ENCODE measurements around the gene OR8G1. TPM values are rescaled to one million over a fixed set of nuclear protein-coding genes. Genes with fewer than 3 reads are reported as not detected.
"Not testable (repeated sequence)": the region's sequence is repeated elsewhere in the genome, so short reads cannot be mapped to it uniquely, and the experiment has no call there.

Gene OR8G1
- total RNA-seq, 1 experiment from 2014 or later = not detected

- Histone ChIP-seq H3K36me3 (ENCODE audit: low read depth, low read length) (no peaks in the 10 kb centered on the region), H3K9me3 (ENCODE audit: low read length) (no peaks in the 10 kb centered on the region), H3K27me3 (ENCODE audit: low read length) (peaks cover 7% of the 10 kb centered on the region), H3F3A (ENCODE audit: low read length, unreplicated experiment) (no peaks in the 10 kb centered on the region), H3K9me2 (replicated peaks; ENCODE audit: low read length) (no peaks in the 10 kb centered on the region), H3K79me2 (ENCODE audit: low read length) (no peaks in the 10 kb centered on the region), H3K4me2 (ENCODE audit: low read length) (no peak overlapping the region), H3K4me1 (ENCODE audit: insufficient read depth, low read length) (no peaks in the 10 kb centered on the region), H3K9ac (ENCODE audit: low read length) (no peak overlapping the region), H3K4me3 (ENCODE audit: low read length) (no peak overlapping the region), H3K27ac (ENCODE audit: low read length) (no peak overlapping the region), H2AFZ (ENCODE audit: low read length) (no peak overlapping the region), H4K20me1 (ENCODE audit: low read length) (no peaks in the 10 kb centered on the region)
- BruUV-seq (replicated peaks) = no TSS peak
- DNase-seq (no peak), ATAC-seq (no peak)
- ChIA-PET CTCF (no interaction called here), POLR2A (ENCODE audit: unreplicated experiment) (no interaction called here)
- intact Hi-C loops (cut with micrococcal nuclease) = no loop called here
- no peak for TF ChIP-seq EZH2 (IDR thresholded peaks at IDR 0.05; ENCODE audit: low read length, unreplicated experiment)
Measured at GRCh38 chr11:124233376-124233775, 7.5 kb upstream of the OR8G1 start.

- no peak overlapping the region for H3K4me3 ChIP-seq (ENCODE audit: low read length)
- intact Hi-C loops (cut with micrococcal nuclease) = no loop called here
- POLR2A ChIA-PET (ENCODE audit: unreplicated experiment) = no interaction called here
Measured at GRCh38 chr11:124238512-124238911, 2.4 kb upstream of the OR8G1 start.

GRCh38 chr11:124249869-124250268, 9.0 kb downstream of the OR8G1 start:
- POLR2A ChIA-PET (ENCODE audit: unreplicated experiment); H3K36me3 ChIP-seq (ENCODE audit: low read depth, low read length); H3K9me2 ChIP-seq (replicated peaks; ENCODE audit: low read length); H3K79me2 ChIP-seq (ENCODE audit: low read length); H4K20me1 ChIP-seq (ENCODE audit: low read length); H3K4me3 ChIP-seq (ENCODE audit: low read length); H3F3A ChIP-seq (ENCODE audit: low read length, unreplicated experiment); H3K4me1 ChIP-seq (ENCODE audit: insufficient read depth, low read length); H3K9ac ChIP-seq (ENCODE audit: low read length); intact Hi-C loops (cut with micrococcal nuclease); ATAC-seq; H3K27me3 ChIP-seq (ENCODE audit: low read length); CTCF ChIA-PET; H3K9me3 ChIP-seq (ENCODE audit: low read length); H3K27ac ChIP-seq (ENCODE audit: low read length); DNase-seq; H3K4me2 ChIP-seq (ENCODE audit: low read length); H2AFZ ChIP-seq (ENCODE audit: low read length); BruUV-seq (replicated peaks): not testable (repeated sequence)

More at GRCh38 chr11:124238512-124238911, 2.4 kb upstream of the OR8G1 start:
- H3K4me1 ChIP-seq (ENCODE audit: insufficient read depth, low read length) = no peaks in the 10 kb centered on the region
- H3K9me2 ChIP-seq (replicated peaks; ENCODE audit: low read length) = no peaks in the 10 kb centered on the region
- TF ChIP-seq EZH2phosphoT487 (IDR thresholded peaks at IDR 0.05; ENCODE audit: borderline replicate concordance, low read length) = no peak
- no peak for TF ChIP-seq EZH2 (IDR thresholded peaks at IDR 0.05; ENCODE audit: low read length, unreplicated experiment)
- TF ChIP-seq CTCF (conservative IDR thresholded peaks at IDR 0.05; ENCODE audit: low read depth, low read length) = no peak
- no peak overlapping the region for H3K9ac ChIP-seq (ENCODE audit: low read length)
- H3K9me3 ChIP-seq (ENCODE audit: low read length) = no peaks in the 10 kb centered on the region
- H3K79me2 ChIP-seq (ENCODE audit: low read length) = no peaks in the 10 kb centered on the region
- H3K36me3 ChIP-seq (ENCODE audit: low read depth, low read length) = no peaks in the 10 kb centered on the region
- ATAC-seq (no peak), DNase-seq (no peak)
- H3F3A ChIP-seq (ENCODE audit: low read length, unreplicated experiment) = no peaks in the 10 kb centered on the region
- H3K27ac ChIP-seq (ENCODE audit: low read length) = no peak overlapping the region
- no peaks in the 10 kb centered on the region for H4K20me1 ChIP-seq (ENCODE audit: low read length)
- BruUV-seq (replicated peaks) = no TSS peak
- H3K27me3 ChIP-seq (ENCODE audit: low read length) = no peaks in the 10 kb centered on the region
- H2AFZ ChIP-seq (ENCODE audit: low read length) = no peak overlapping the region
- CTCF ChIA-PET = no interaction called here
- no peak overlapping the region for H3K4me2 ChIP-seq (ENCODE audit: low read length)

GRCh38 chr11:124256076-124256475, 15.2 kb downstream of the OR8G1 start, which contains the start of gene OR8G5:
Gene OR8G5, plus strand, starts transcription at chr11:124256376. Its CDS starts 8,556 bp downstream, at chr11:124264932.
- Histone ChIP-seq H3K27me3 (ENCODE audit: low read length) (0 out of 2 replicates have a peak, but pooled peaks cover 7% of the 10 kb centered on the region), H3K9ac (ENCODE audit: low read length) (no peak within 1 kb of the TSS), H3K36me3 (ENCODE audit: low read depth, low read length) (no peaks in the 10 kb centered on the region), H2AFZ (ENCODE audit: low read length) (no peak within 1 kb of the TSS), H3K27ac (ENCODE audit: low read length) (no peak within 1 kb of the TSS), H3F3A (ENCODE audit: low read length, unreplicated experiment) (no peaks in the 10 kb centered on the region), H3K4me2 (ENCODE audit: low read length) (no peak within 1 kb of the TSS), H3K4me1 (ENCODE audit: insufficient read depth, low read length) (no peaks in the 10 kb centered on the region), H3K9me3 (ENCODE audit: low read length) (no peaks in the 10 kb centered on the region), H3K4me3 (ENCODE audit: low read length) (no peak within 1 kb of the TSS), H3K9me2 (replicated peaks; ENCODE audit: low read length) (no peaks in the 10 kb centered on the region), H3K79me2 (ENCODE audit: low read length) (no peaks in the 10 kb centered on the region), H4K20me1 (ENCODE audit: low read length) (no peaks in the 10 kb centered on the region)
- intact Hi-C loops (cut with micrococcal nuclease) = no loop called here
- ChIA-PET CTCF (no interaction called here), POLR2A (ENCODE audit: unreplicated experiment) (no interaction called here)
- DNase-seq (no peak), ATAC-seq (no peak)
- TF ChIP-seq CTCF (conservative IDR thresholded peaks at IDR 0.05; ENCODE audit: low read depth, low read length) (no peak), EZH2phosphoT487 (IDR thresholded peaks at IDR 0.05; ENCODE audit: borderline replicate concordance, low read length) (no peak), EZH2 (IDR thresholded peaks at IDR 0.05; ENCODE audit: low read length, unreplicated experiment) (no peak)
- BruUV-seq (replicated peaks) = no TSS peak

- H4K20me1 ChIP-seq (ENCODE audit: low read length); H3K79me2 ChIP-seq (ENCODE audit: low read length); BruUV-seq (replicated peaks); H3K27me3 ChIP-seq (ENCODE audit: low read length); H3K36me3 ChIP-seq (ENCODE audit: low read depth, low read length); H3K9me2 ChIP-seq (replicated peaks; ENCODE audit: low read length); H3F3A ChIP-seq (ENCODE audit: low read length, unreplicated experiment); H2AFZ ChIP-seq (ENCODE audit: low read length); H3K4me2 ChIP-seq (ENCODE audit: low read length); H3K9me3 ChIP-seq (ENCODE audit: low read length); DNase-seq; POLR2A ChIA-PET (ENCODE audit: unreplicated experiment); H3K4me3 ChIP-seq (ENCODE audit: low read length); intact Hi-C loops (cut with micrococcal nuclease); H3K27ac ChIP-seq (ENCODE audit: low read length); H3K4me1 ChIP-seq (ENCODE audit: insufficient read depth, low read length); H3K9ac ChIP-seq (ENCODE audit: low read length); ATAC-seq; CTCF ChIA-PET: not testable (repeated sequence)
Measured at GRCh38 chr11:124265041-124265440, 24.1 kb downstream of the OR8G1 start.
